Measurements from ENCODE around the gene HNRNPL. TPM values are rescaled to one million over a fixed set of nuclear protein-coding genes. Genes with fewer than 3 reads are reported as not detected.

Gene HNRNPL
- total and polyA plus RNA-seq, 2 donors (not counting 1 experiment from before 2014, with no cell fraction given) = 292 to 418 TPM

DNA sequence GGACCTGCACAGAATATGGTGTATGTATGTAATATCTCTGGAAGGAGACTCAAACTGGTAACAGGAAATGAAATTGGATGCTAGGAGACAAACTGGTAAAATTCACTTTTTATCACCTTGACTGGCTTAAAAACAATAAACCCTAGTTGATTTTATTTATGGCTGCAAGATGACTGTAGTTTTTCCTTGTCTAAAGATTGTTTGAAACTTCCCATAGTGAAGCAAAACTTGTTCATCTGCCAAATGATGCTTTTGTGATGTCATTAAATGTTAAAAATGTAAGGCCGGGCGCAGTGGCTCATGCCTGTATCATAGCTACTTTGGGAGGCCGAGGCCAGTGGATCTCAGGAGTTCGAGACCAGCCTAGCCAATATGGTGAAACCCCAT, 15.7 kb downstream of the HNRNPL start:
- Mint-ChIP-seq H3K27ac (no peak overlapping the region), H3K4me3 (no peak overlapping the region), H3K4me1 (peaks cover 23% of the 10 kb centered on the region), H3K9me3 (ENCODE audit: insufficient read depth) (no peaks in the 10 kb centered on the region), H3K27me3 (no peaks in the 10 kb centered on the region)
- intact Hi-C loops (cut with micrococcal nuclease) = loop anchor here (5.0 kb wide), 1 partner anchor 102 kb away; no protein-coding TSS in a partner anchor
- Histone ChIP-seq H3K4me3 (ENCODE audit: control extremely low read depth in 1 of 5, extremely low read depth in 1 of 5, insufficient read depth in 1 of 5, low read depth in 2 of 5, low read length in 4 of 5) (no peak overlapping the region), H3K27ac (ENCODE audit: low read length in 2 of 2) (no peak overlapping the region), H3K9ac (ENCODE audit: low read length) (no peak overlapping the region), H2AFZ (ENCODE audit: insufficient read depth, low read depth, low read length, poor library complexity, severe bottlenecking) (no peak overlapping the region), H3K9me3 (ENCODE audit: control extremely low read depth in 1 of 3, control insufficient read depth in 2 of 3, insufficient read depth in 1 of 3, low read length in 2 of 3) (no peaks in the 10 kb centered on the region), H4K20me1 (ENCODE audit: control insufficient read depth, insufficient read depth, low read length, poor library complexity, severe bottlenecking) (peaks cover 27% of the 10 kb centered on the region), H3K27me3 (replicated peaks in 1 of 4; ENCODE audit: control extremely low read depth in 1 of 4, control insufficient read depth in 3 of 4, insufficient read depth in 4 of 4, low read length in 3 of 4) (no peaks in the 10 kb centered on the region), H3K4me2 (replicated peaks; ENCODE audit: low read depth, low read length, poor library complexity, severe bottlenecking) (no peak overlapping the region), H3K79me2 (ENCODE audit: control insufficient read depth, insufficient read depth, low read length) (peaks cover 38% of the 10 kb centered on the region), H3K36me3 (replicated peaks in 1 of 2; ENCODE audit: control extremely low read depth in 1 of 2, control insufficient read depth in 1 of 2, extremely low read depth in 1 of 2, insufficient read depth in 2 of 2, low read length in 1 of 2) (peaks cover 11 to 39% of the 10 kb centered on the region in 2 experiments), H3K4me1 (ENCODE audit: control insufficient read depth in 2 of 2, insufficient read depth in 2 of 2, low read length in 2 of 2) (peaks cover 10 to 18% of the 10 kb centered on the region in 2 donors)
- CTCF ChIA-PET = interaction anchor here (1.1 to 2.8 kb wide), 3 partner anchors 34 to 53 kb away, joined by 3 to 11 read pairs (median 7); no protein-coding TSS in a partner anchor
- DNase-seq = no peak
- ATAC-seq (ENCODE audit: low read depth) = no peak
- POLR2A ChIA-PET = interaction anchor here (1.0 kb wide), 1 partner anchor 30 kb away, joined by 3 read pairs; no protein-coding TSS in a partner anchor
- no peak for TF ChIP-seq EZH2 (IDR thresholded peaks at IDR 0.05; ENCODE audit: borderline replicate concordance, insufficient read depth, low read depth, low read length, poor library complexity, severe bottlenecking)
- TF ChIP-seq, protein P1, sequence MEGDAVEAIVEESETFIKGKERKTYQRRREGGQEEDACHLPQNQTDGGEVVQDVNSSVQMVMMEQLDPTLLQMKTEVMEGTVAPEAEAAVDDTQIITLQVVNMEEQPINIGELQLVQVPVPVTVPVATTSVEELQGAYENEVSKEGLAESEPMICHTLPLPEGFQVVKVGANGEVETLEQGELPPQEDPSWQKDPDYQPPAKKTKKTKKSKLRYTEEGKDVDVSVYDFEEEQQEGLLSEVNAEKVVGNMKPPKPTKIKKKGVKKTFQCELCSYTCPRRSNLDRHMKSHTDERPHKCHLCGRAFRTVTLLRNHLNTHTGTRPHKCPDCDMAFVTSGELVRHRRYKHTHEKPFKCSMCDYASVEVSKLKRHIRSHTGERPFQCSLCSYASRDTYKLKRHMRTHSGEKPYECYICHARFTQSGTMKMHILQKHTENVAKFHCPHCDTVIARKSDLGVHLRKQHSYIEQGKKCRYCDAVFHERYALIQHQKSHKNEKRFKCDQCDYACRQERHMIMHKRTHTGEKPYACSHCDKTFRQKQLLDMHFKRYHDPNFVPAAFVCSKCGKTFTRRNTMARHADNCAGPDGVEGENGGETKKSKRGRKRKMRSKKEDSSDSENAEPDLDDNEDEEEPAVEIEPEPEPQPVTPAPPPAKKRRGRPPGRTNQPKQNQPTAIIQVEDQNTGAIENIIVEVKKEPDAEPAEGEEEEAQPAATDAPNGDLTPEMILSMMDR (IDR thresholded peaks at IDR 0.05) = no peak
- no CpG with 5 or more reads among the region's 4 CpGs for WGBS (ENCODE audit: insufficient coverage)

DNA sequence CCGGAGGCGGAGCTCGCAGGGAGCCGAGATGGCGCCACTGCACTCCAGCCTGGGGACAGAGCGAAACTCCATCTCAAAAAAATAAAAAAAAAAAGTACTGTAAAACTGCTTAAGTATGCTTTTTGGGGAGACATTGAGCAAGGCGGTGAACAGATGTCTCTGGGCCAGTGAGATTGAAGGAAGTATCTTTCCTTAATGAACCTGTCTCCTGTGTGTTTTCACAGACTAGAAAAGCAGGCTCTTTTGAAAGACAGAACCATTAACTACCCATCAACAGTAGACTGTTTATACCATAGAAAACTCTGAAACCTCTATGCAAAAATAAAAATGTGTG, 16.7 kb downstream of the HNRNPL start:
- ChIA-PET CTCF (interaction anchor here (0.7 to 2.8 kb wide), 6 partner anchors 13 to 97 kb away, joined by 3 to 19 read pairs (median 5); partner anchors contain the start of genes MRPS12 and SARS2), POLR2A (interaction anchor here (0.6 to 1.4 kb wide), 5 partner anchors 8 to 621 kb away, joined by 3 to 9 read pairs (median 3); no protein-coding TSS in a partner anchor)
- DNase-seq (no peak), ATAC-seq (ENCODE audit: low read depth) (no peak)
- no peak overlapping the region for H3K27ac ChIP-seq (ENCODE audit: low read length in 2 of 2)
- H3K4me1 ChIP-seq (ENCODE audit: control insufficient read depth in 2 of 2, insufficient read depth in 2 of 2, low read length in 2 of 2) = peaks cover 10 to 18% of the 10 kb centered on the region in 2 donors
- no peaks in the 10 kb centered on the region for H3K27me3 Mint-ChIP-seq
- no peak overlapping the region for H3K4me3 Mint-ChIP-seq
- H3K27me3 ChIP-seq (replicated peaks in 1 of 4; ENCODE audit: control extremely low read depth in 1 of 4, control insufficient read depth in 3 of 4, insufficient read depth in 4 of 4, low read length in 3 of 4) = no peaks in the 10 kb centered on the region
- H3K4me2 ChIP-seq (replicated peaks; ENCODE audit: low read depth, low read length, poor library complexity, severe bottlenecking) = no peak overlapping the region
- H3K9me3 ChIP-seq (ENCODE audit: control extremely low read depth in 1 of 3, control insufficient read depth in 2 of 3, insufficient read depth in 1 of 3, low read length in 2 of 3) = no peaks in the 10 kb centered on the region
- peaks cover 21% of the 10 kb centered on the region for H3K4me1 Mint-ChIP-seq
- peaks cover 7 to 29% of the 10 kb centered on the region in 2 experiments for H3K36me3 ChIP-seq (replicated peaks in 1 of 2; ENCODE audit: control extremely low read depth in 1 of 2, control insufficient read depth in 1 of 2, extremely low read depth in 1 of 2, insufficient read depth in 2 of 2, low read length in 1 of 2)
- WGBS (ENCODE audit: insufficient coverage) = 100% methylated on average over 1 of the region's 7 CpGs
- no peak overlapping the region for H3K9ac ChIP-seq (ENCODE audit: low read length)
- peaks cover 16% of the 10 kb centered on the region for H4K20me1 ChIP-seq (ENCODE audit: control insufficient read depth, insufficient read depth, low read length, poor library complexity, severe bottlenecking)
- H3K27ac Mint-ChIP-seq = no peak overlapping the region
- no peak overlapping the region for H2AFZ ChIP-seq (ENCODE audit: insufficient read depth, low read depth, low read length, poor library complexity, severe bottlenecking)
- no peak for TF ChIP-seq EZH2 (IDR thresholded peaks at IDR 0.05; ENCODE audit: borderline replicate concordance, insufficient read depth, low read depth, low read length, poor library complexity, severe bottlenecking)
- TF ChIP-seq, protein P1 (IDR thresholded peaks at IDR 0.05) = no peak
- intact Hi-C loops (cut with micrococcal nuclease) = loop anchor here (5.0 kb wide), 1 partner anchor 101 kb away; no protein-coding TSS in a partner anchor
- H3K4me3 ChIP-seq (ENCODE audit: control extremely low read depth in 1 of 5, extremely low read depth in 1 of 5, insufficient read depth in 1 of 5, low read depth in 2 of 5, low read length in 4 of 5) = no peak overlapping the region
- H3K9me3 Mint-ChIP-seq (ENCODE audit: insufficient read depth) = no peaks in the 10 kb centered on the region
- peaks cover 46% of the 10 kb centered on the region for H3K79me2 ChIP-seq (ENCODE audit: control insufficient read depth, insufficient read depth, low read length)
